Measurements from ENCODE around the gene PBX3.
"Not testable (repeated sequence)": the region's sequence is repeated elsewhere in the genome, so short reads cannot be mapped to it uniquely, and the experiment has no call there.

The PBX3 gene

DNA sequence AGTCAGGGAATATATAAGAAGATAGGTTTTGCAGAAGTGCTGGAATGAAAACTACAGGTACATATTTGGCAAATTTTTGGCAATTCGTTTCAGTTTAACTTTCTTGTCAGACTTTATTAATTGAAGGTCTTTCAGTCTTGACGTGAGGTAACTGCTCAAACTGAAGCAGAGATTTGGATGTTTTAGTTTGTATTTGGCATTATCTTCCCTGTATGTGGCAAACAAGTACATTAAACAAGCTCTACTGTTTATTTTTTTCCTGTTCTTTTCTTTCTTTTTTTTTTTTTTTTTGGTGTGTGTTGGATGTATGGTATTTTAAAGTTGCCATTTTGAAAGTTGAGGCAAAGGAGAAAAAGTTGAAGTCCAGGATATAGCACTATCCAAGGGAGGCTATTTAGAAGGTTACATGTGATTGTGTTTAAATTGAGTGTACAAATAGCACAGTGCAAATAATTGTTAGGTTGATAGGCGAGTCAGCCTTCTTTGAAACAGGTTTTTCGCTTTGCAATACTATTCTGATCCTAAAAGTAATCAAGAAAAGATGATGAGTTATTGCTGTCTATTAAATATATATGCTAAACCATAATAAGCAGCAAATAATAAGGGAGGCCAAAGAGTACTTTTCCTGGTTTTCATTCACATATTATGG is 2.2 kb downstream of the PBX3 start:
- no peak for DNase-seq

DNA sequence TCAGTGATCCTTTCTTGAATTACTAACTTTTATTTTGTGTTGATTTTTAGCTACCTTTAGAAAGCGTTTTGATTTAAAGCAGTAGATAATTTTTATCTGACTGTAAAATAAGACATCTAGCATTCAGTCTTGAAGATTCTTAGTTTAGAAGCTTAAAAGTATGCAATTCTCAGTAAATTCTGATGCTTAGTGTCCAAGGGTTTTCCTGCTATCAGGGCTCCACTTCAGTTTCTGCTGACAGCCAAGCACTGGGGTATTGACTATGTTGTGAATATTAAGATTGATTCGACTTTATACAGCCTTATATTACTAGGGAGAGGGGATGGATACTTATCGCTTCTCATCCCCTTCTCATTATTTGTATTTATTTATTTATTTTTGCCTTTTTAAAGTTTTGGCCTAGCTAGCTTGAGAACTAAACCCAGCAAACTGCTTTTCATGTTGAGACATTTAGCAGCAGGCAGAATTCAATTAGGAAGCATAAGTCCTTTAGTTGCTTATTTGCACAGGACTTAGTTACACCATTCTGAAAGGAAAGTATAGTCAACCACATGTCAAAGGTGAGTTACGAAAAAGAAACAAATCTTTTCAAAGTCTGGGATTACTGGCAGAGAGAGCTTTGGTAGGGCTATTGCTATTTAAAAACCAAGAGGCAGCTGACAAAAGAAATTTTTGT is 2.9 kb downstream of the PBX3 start:
- no peak for DNase-seq

DNA sequence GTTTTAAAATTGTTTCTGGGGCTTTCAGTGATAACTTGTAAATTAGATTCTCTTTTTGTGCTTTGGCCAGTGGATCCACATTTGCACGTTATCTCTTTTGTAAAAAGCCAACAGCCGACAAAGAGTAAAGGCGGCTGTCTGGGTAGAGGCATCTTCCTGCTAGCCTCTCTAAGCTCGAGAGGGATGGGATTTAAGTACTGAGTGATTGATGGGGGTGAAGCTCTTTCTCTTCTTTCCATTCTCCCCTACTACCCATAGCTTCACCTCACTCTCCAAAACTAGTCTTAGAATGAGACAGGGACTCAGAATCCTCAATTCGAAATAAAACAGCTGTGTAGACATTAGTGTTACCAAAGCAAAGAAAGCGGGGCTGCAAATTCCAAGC is 3.4 kb downstream of the PBX3 start:
- DNase-seq: no peak

DNA sequence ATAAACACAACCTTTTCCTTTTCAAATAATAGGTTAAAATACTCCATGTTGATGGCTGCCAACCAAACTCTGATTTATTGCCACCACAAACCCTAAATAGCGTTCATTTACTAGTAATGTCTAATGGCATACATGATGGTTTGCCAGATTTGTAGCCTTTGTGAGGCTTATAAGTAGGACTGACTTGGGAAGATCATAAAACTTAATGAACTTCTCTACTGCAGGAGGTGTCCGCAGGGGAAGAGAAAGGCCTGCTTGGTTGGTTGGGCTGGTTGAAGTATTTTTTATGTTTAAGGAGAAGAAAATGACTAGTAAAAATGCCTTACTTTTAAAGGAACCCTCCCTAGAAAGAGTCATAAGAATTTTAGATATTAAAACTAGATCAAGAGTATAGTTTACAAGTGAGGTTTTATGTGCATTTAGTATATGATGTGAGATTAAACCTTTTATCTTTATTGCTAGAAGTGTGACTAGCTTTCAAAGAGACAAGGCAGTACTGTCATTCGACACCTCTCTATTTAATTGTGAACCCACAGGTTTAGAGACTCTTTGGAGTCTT is 5.0 kb downstream of the PBX3 start:
- DNase-seq: no peak

DNA sequence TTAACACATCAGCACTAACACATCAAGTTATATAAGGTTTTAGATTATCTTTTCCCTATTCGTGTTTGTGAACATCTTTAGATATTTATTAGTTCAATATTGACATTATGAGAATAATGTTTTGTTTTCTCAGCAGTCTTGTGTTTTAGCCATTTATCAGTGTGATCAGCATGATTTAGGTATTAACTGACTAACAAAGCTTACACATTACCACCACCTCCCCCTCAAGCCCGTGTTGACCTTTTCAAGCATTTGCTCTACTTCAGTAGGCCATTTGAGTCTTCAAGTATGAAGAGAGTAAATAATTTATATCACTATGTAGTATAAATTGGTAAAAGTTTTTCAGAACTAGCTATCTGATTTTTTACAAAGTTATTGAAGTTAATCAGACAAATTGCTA is 6.9 kb downstream of the PBX3 start:
- no peak for DNase-seq

DNA sequence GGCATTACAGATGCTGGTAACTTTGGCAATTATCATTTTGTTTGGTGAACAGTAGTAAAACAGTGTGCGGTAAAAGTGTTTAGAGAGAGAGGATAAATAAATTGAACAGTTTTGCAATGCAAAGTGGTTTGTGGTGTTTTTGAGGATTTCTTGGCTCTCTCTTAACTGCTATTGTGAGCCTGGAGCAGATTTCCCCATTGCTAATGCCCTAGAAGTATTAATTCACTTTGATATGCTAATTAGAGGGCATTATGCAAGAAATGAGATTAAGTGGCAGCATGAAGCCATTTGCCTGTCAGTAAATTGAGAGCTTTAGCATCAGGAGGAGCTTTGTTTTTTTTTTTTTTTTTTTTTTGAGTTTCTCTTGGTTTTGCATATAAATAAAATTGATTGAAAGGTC is 8.2 kb downstream of the PBX3 start:
- DNase-seq: no peak

DNA sequence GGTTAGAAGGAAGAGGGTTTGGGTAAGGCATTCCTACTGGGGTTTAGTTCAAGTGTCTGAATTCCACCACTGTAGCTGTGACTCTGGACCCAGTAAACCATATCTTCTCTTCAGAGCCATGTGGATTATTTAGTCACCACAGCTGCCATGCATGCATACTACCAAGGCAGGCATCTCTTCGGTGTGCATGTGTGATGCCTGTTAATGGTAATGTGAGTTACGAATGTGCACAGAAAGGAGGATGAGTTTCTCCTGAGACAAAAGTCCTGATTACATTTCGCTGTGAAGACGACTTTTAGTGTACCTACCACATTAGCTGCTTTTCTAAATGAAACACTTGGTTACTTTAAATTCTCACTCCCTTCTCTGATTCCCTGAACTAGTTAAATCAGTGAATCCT is 9.3 kb downstream of the PBX3 start:
- DNase-seq: no peak

DNA sequence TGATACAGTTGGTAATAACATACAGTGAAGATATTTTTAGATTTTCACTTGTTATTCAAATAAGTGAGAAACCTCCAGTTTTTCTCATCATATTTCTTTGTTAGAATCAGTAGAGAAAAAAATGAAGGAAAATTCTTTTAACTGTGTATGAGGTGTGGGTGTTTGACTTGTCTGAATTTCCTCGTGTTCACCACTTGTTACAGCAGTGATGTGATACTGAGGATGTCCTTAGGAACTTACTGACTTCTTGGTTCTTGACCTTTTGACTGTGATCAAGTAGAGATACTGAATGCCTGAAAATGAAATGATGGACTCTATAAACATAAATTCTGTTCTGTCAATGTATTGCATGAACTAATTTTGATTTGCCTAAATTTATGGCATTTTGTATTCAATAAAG is 10.7 kb downstream of the PBX3 start:
- no peak for DNase-seq

DNA sequence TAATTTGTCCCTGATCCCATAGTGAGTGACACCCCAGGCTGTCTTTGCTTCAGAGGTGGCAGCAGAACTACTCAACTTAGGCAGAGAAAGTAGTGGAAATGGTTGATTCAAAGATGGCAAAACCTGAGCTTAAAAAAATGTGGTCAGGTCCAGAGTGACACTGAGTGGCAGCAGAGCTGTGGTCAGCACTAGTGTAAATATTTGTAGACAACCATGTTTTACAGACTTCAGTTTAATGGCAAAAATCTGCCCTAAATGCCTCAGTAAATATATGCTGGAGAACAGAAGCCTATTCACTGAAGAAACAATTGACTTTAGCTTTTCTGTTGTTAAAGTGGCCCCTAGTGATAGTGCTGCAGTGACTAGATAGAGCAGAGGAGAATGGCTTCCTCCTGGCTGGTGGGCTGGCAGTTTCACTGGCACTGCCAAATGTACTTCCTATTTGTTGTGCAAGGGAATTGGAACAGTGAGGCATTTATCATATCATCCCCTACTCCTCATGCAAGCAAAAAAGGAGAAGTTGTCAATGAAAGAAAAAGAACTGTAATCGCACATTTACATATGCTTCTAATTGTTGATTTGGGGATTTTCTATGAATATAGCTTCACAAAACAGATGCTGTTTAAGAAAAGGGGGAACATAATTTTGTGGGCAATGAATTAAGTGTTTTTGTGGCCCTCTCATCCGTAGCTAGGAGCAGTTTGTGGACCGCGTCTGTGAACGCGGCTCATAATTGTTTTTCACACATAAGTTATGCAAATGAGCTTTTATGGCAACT is 12.0 kb downstream of the PBX3 start:
- peak; percentile 3 to 94 for DNase-seq

DNA sequence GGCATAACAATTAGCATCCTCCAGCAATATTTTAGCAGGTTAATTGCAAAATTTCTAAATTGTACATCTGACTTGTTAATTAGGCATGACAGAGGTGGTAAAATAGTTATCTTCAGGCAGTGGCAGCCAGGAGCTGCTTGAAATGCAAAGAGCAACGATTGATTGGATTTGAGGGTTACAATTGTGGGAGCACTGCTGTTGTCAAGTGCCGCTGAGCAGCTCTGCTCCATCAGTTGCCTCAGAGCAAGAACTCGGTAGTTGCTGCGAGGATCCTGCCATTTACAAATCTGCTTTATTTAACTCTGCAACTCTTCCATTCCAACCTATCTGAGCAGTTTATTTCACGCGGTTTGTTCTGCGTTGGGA is 12.6 kb downstream of the PBX3 start:
- no peak for DNase-seq

DNA sequence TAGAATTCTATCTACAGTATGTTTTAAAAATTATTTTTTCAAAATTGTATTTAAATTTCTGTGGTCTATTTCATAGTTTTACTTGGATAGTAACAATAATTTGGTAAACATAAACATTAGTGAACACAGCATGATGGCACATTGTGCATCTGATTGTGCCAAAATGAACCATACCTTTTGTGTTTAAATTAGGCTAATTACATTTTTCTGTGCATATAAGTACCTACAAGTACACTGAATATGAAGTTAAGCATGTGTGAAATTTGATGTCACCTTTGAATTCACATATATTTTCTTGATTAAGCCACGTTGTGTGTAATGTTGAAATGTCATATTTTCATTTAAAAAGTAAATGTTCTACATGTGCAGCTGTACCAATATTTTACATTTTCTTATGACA is 13.4 kb downstream of the PBX3 start:
- no peak for DNase-seq

DNA sequence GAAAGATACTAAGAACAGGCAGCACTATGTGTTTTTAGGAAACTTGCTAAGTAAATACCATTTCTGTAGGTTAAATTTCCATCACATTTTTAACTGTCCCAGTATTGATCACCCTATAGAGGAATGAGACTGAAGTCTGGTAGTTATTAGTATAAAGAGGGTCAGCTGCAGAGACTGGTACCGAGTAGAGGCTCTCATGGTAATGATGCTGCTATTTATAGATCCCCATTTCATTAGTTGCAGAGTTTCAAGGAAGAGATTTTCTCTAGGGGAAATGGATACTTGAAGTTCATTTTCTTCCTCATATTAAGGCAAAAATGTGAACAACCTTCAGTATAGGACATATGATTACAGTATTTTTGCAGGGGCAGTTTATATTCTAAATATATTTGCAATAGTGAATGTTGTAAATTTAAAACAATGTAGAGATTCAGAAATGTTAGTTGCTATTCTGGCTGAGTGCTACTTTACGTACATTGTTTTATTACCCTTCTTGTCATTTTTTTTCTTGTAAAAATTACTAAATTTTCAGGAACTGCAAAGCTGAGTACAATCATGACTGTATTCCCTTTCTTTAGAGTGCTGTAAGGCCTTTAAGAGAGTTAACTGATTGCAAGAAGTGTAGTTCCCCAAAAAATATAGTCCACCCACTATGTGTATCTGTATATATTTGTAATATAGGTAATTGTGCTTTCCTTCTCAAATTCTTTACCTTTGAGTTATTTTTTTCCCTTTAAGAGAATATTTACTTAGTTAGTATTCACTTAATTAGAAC is 14.7 kb downstream of the PBX3 start:
- no peak for DNase-seq

DNA sequence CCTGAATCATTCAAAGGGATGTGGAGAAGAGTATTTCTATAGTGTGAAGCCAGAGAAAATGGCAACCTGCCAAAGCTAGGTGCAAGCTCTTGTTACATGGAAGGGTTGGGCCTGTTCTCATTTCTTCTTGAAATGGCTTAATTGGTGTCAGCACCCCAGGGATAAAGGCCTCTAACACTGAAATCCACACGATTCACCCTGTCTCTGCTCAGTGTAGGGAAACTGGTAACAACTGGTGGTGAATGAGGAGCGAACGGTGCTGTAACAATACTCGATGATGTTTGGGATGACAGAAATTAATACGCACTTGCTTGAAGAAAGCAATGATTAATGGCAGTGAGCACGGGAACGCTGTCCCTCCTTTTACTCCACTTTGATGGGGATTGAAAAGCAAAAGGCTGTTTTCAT is 16.2 kb downstream of the PBX3 start:
- DNase-seq: no peak

DNA sequence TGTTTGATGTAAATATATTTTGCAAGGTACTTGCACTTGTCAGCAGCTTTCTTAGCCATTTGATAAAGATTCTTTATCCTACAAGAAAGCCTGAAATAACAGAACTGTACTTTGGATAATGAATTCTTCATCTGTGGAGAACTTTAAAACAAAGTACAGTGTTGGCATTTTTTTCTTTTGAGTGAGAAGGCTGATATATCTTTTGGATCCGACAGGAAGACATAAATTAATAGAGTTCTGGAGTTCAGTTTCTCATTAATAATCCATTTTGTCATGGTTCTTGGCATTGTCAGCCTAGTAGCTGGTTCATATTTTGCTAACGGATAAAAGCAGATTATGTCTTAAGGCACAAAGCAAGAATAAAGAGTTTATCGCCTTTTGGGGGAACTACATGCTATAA is 17.0 kb downstream of the PBX3 start:
- no peak for DNase-seq

DNA sequence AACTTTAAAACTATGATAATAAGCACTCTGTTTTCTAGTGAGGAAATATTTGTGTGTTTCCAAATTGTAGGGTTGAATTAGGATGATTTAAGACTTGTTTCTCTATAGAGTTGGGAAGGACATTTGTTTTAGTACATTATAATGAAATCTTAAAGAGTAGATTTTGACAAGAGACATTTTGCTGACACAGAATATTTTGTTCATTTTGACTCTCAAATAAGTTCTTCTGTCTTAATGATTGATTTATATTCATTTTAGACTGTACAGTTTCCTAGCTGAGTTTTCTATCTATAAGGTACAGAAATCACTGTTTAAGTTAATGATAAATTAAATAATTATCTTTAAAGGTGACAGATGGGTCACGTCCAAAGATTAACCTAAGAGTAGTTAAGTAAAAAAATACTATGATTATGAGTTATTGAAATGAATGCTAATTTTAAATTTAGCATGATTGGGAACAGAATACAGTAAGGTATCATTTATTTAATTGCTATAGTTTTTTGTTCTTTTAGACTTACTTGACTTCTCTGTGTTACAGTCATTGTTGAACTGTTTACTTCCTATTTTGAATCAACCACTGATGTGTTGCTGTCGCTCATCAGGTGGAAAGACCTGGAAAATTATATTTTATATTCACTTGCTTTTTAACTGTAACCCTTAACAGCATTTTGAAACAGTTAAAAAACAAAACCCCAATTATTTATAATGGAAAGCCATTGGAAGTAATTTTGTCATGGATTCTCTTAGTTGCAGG is 19.5 kb downstream of the PBX3 start:
- DNase-seq: no peak

DNA sequence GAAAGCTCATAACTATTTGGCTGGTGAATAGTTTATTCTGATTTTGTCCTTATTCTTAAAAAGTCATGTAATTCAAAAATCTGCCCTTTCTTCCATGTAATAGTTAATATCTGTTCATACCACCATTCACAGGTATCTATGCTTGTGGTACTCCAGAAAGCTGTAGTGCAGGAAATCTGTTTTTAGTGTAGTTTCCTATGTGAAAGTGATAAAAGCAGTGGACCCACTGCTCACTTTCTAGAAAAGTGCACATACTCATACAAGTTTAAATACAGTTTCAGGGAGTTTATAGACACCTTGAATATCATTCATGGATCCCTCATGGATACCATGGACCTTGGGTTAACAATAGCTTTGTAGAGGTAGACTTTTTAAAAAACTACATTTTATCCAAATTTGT is 20.2 kb downstream of the PBX3 start:
- no peak for DNase-seq

DNA sequence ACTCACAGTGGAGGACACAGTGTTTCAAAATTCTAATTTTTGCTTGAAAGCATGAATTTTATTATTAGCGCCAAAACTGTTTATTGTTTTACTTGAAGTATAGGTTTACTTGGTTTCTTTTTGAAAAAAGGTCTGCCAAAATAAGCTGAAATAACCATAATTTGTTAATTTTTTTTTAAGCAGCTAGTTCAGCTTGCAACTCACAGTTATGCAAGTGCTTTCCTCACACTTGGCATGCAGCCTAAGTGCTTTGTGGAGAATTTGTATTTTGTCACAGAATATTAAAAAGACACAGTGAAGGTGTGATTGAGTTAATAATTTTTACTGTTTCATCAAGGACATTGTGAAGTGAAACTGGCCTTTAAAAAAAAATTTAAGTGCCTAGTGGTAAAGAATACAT is 21.6 kb downstream of the PBX3 start:
- DNase-seq: no peak

DNA sequence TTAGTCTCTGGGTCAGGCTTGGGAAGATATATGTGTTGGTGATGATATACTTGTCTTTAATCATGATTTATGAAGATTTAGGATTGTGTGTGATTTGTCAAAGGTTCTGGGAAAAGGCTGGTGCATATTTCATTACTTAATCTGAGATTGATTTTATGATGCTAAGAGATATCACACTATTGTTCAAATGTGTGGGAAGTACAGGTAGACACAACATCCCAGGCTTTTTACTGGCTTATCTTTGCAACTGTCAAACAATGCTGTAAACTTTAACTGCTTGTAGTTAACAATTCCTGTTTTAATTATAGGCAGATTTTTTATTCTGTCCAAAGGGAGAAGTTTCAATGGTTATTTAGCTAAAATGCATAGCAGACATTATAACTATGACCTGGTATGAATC is 23.9 kb downstream of the PBX3 start:
- no peak for DNase-seq

DNA sequence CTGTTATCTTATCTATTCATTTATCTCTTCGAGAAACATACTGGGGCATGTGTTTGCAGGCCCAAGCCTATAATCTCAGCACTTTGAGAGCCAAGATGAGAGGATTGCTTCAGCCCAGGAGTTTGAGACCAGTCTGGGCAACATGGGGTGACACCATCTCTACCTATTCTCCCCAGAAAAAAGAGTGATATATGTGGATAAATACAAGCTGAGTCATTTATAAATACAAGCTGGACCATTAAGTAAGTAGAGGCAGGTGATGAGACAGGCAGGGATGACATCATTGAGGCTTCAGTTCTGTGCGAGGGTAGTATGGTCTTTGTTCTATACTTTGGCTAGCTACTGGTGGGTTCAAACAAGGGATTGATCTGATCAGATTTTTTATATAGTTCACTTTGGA is 25.6 kb downstream of the PBX3 start:
- no peak for DNase-seq

DNA sequence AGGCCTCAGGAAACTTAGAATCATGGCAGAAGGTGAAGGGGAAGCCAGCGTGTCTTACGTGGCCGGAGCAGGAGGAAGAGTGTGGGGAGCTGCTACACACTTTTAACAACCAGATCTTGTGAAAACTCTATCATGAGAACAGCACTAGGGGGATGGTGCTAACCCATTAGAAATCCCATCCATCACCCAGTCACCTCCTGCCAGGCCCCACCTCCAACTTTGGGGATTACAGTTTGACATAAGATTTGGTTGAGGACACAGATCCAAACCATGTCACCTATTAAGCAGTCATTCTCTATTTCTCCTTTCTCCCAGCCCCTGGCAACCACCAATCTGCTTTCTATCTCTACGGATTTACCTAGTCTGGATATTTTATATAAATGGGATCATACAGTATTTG is 26.9 kb downstream of the PBX3 start:
- DNase-seq: peak in 1 of 2 donors; percentile 17

DNA sequence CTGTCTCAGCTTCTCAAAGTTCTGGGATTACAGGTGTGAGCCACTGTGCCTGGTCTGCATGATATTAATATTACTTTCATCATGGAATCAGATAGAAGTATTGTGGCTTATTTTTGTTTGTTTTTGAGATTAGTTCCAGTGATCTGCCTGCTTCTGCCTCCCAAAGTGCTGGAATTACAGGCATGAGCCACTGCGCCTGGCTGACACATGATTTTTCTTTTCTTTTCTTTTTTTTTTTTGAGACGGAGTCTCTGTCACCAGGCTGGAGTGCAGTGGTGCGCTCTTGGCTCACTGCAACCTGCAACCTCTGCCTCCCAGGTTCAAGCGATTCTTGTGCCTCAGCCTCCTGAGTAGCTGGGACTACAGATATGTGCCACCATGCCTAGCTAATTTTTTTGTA is 29.6 kb downstream of the PBX3 start:
- not testable (repeated sequence) for DNase-seq

DNA sequence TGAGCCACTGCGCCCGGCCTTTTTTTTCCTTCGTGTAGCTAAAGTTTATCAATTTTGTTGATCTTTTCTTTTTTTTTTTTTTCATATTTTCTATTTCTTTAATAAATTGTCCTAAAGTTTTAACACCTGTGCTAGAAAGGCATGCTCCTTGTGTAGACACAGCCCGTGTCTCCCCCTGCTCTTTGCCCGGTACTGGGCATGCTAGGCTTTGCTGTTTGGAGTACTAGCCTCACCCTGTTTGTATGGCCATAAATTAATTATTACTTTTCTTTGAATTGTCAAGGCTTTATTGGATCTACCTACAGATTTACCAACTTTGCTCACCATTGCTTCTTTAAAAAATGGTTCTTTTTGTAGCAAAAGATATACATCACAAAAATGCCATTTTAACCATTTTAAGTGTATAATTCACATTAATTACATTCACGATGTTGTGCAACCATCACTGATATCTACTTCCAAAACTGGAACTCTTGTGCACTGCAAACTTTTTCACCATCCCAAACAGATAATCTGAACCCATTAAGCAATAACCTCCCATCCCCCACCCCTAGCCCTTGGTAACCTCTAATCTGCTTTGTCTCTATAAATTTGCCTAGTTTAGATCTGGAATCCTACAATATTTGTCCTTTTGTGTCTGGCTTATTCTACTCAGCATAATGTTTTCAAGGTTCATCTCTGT is 31.5 kb downstream of the PBX3 start:
- DNase-seq: not testable (repeated sequence)

Measured in bone marrow (tissue), 2 donors.